Transverse colon (tissue), 4 donors: Measurements from ENCODE around the gene SLC25A24. TPM values are rescaled to one million over a fixed set of nuclear protein-coding genes. Genes with fewer than 3 reads are reported as not detected.

Experiments used
- DNase-seq: peaks from one replicate; pipeline ENCODE4 v3.0.0-alpha.2; 2019
- H3K27ac ChIP-seq, 4 donors: fragments of 200-600 bp; sonication (generic); 2 replicates each; pipeline ENCODE4 v1.5.1; 2016 to 2018; ENCODE audit warnings: inconsistent platforms in 4 of 4
- H3K27me3 ChIP-seq: fragments of 200-600 bp; sonication (generic); 2 replicates; pipeline ENCODE4 v1.5.1; 2017; ENCODE audit warnings: inconsistent platforms
- H3K36me3 ChIP-seq, 4 donors: fragments of 200-600 bp; sonication (generic); 2 replicates each; pipeline ENCODE4 v1.5.1; 2017 to 2019; ENCODE audit warnings: inconsistent platforms in 4 of 4
- H3K4me1 ChIP-seq, 4 donors: fragments of 200-600 bp; sonication (generic); 2 replicates each; pipeline ENCODE4 v1.5.1; 2017 to 2020; ENCODE audit warnings: inconsistent platforms in 4 of 4
- H3K4me3 ChIP-seq, 4 donors: fragments of 200-600 bp; sonication (generic); 1 replicate in 1 of 4; 2 replicates in 3 of 4; pipeline versions ENCODE4 v1.5.1 to v1.6.1; 2017 to 2019; ENCODE audit warnings: inconsistent platforms in 4 of 4
- H3K9me3 ChIP-seq, 2 donors: fragments of 200-600 bp; sonication (generic); 2 replicates each; pipeline ENCODE4 v1.5.1; 2017 to 2019; ENCODE audit warnings: inconsistent platforms in 2 of 2
- EP300 ChIP-seq: sonication (generic); formaldehyde crosslinking; IDR thresholded peaks from one replicate; pipeline ENCODE4 v1.6.1; 2017; ENCODE audit warnings: antibody characterized with exemption, low read depth
- POLR2A ChIP-seq: fragments of 450-650 bp; IDR thresholded peaks from one replicate; pipeline ENCODE4 v1.6.1; 2016; ENCODE audit warnings: antibody characterized with exemption, mild to moderate bottlenecking, moderate library complexity
- POLR2AphosphoS5 ChIP-seq, 3 donors: sonication (generic); formaldehyde crosslinking; IDR thresholded peaks; one replicate each; pipeline ENCODE4 v1.6.1; 2016; ENCODE audit warnings: antibody characterized with exemption in 3 of 3
- WGBS, 2 donors: methylation state at CpG; one replicate each; pipeline ENCODE4 v1.1.5; 2018; ENCODE audit warnings: low coverage in 1 of 2; 5-methylcytosine and 5-hydroxymethylcytosine counted together
- in situ Hi-C, 4 donors: fragments of 200-750 bp; cut with MboI; loops; one replicate each; pipeline versions ENCODE4 v1.15.0 to v1.15.1; 2017; ENCODE audit warnings: low sequenced_read_pairs in 3 of 4, low pct_ligation_motif_present in 1 of 4, low pct_unique_long_range_greater_than_20kb in 1 of 4
- intact Hi-C: fragments of 100-400 bp; cut with DNase I; formaldehyde crosslinking; loops from one replicate; pipeline ENCODE4 v1.15.1; 2023; ENCODE audit warnings: low total_unique reads
- total RNA-seq, 4 donors: library from RNA; depleted of rRNA; stranded (reverse); fragments of >200 nt; gene quantifications; one replicate each; pipeline ENCODE4 v1.1.0, GENCODE V29; 2016
- TF ChIP-seq, protein P1 (sequence below), 5 experiments: fragments of 200-600 bp in 3 of 5; fragments of 450-650 bp in 2 of 5; sonication (generic) in 3 of 5; IDR thresholded peaks; 1 replicate in 2 of 5; 2 replicates in 3 of 5; pipeline ENCODE4 v1.5.1; 2016 to 2017; ENCODE audit warnings: antibody characterized with exemption in 5 of 5, inconsistent platforms in 3 of 5, mild to moderate bottlenecking in 2 of 5, moderate library complexity in 1 of 5

Gene SLC25A24
- total RNA-seq, 4 donors from 2014 or later: 56.5 to 83.0 (median 77.3) TPM

DNA sequence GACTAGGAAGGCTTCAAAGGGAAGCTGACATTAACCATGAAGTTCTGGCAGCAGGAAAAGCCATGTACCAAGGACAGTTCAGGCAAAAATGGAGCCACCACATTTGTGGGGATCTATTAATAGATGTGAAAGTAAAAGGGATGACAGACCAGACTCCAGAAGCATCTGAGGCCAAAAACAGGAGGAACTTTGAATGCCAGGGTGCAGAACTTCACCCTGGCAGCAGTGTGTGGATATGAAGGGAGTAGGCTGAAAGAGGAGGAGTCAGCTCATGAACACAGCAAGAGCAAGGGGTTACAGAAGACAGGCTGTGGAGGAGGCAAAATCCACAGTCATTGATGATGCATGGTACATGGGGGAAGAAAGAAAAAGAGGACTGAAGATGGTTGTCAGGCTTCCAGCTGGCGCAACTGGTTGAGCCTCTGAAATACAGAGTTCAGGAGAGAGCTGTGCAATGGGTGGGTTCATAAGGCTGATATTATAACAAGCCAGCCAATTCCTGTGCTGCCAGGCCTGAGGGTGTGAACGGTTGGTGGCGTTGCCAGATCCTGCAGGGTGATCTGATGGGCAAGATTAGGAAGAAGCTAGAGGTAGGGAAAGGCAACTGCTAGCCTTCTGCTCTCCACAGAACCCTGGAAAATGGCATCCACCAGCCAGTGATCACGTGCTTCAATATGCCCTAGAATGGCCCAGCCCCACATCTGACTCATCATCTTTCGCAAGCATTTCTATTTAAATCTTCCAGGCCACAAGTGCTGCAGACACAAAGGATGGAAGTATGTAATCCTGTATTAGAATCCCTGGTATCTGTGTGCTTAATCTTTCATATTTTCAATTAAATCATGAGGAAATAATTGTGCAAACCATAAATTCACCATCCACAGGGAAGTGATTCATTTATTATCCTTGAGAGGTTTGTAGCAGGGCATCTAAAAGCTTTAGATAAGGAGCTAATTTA is 81.9 kb downstream of the SLC25A24 start:
- 72 to 73% methylated on average over 3 to 5 of the region's 5 CpGs for WGBS, 2 donors
- Histone ChIP-seq H3K4me3 (no peak overlapping the region), H3K4me1 (no peaks in the 10 kb centered on the region), H3K9me3 (no peaks in the 10 kb centered on the region), H3K27ac (no peak overlapping the region), H3K27me3 (peaks cover 5% of the 10 kb centered on the region), H3K36me3 (no peaks in the 10 kb centered on the region)
- DNase-seq: no peak
- TF ChIP-seq, protein P1, sequence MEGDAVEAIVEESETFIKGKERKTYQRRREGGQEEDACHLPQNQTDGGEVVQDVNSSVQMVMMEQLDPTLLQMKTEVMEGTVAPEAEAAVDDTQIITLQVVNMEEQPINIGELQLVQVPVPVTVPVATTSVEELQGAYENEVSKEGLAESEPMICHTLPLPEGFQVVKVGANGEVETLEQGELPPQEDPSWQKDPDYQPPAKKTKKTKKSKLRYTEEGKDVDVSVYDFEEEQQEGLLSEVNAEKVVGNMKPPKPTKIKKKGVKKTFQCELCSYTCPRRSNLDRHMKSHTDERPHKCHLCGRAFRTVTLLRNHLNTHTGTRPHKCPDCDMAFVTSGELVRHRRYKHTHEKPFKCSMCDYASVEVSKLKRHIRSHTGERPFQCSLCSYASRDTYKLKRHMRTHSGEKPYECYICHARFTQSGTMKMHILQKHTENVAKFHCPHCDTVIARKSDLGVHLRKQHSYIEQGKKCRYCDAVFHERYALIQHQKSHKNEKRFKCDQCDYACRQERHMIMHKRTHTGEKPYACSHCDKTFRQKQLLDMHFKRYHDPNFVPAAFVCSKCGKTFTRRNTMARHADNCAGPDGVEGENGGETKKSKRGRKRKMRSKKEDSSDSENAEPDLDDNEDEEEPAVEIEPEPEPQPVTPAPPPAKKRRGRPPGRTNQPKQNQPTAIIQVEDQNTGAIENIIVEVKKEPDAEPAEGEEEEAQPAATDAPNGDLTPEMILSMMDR (IDR thresholded peaks at IDR 0.05): no peak
- no peak for TF ChIP-seq EP300
- TF ChIP-seq POLR2A: no peak
- no peak for TF ChIP-seq POLR2AphosphoS5 (IDR thresholded peaks at IDR 0.05)
- intact Hi-C loops (no loop called here), in situ Hi-C loops (loop anchor here in 1 of 4 donors (5.0 kb wide), 1 partner anchor 326 kb away; no protein-coding TSS in a partner anchor)

- no peak overlapping the region for H3K4me3 ChIP-seq
- H3K9me3 ChIP-seq: no peaks in the 10 kb centered on the region
- WGBS, 2 donors: 96 to 100% methylated on average over 1 of the region's 1 CpG
- in situ Hi-C loops: loop anchor here in 1 of 4 donors (5.0 kb wide), 1 partner anchor 325 kb away; no protein-coding TSS in a partner anchor
- H3K27ac ChIP-seq: no peak overlapping the region
- peaks cover 5% of the 10 kb centered on the region for H3K27me3 ChIP-seq
- no peaks in the 10 kb centered on the region for H3K4me1 ChIP-seq
- DNase-seq: no peak
- intact Hi-C loops: no loop called here
- TF ChIP-seq, protein P1 (IDR thresholded peaks at IDR 0.05): no peak
- TF ChIP-seq POLR2AphosphoS5 (IDR thresholded peaks at IDR 0.05) (no peak), EP300 (no peak), POLR2A (no peak)
- H3K36me3 ChIP-seq: no peaks in the 10 kb centered on the region
These were observed 82.9 kb downstream of the SLC25A24 start for GRCh38 chr1:108117237-108117636.

GRCh38 chr1:108114033-108114599 is 86.0 kb downstream of the SLC25A24 start:
- WGBS, 2 donors: 56 to 73% methylated on average over 4 of the region's 4 CpGs
- H3K4me3 ChIP-seq: no peak overlapping the region
- in situ Hi-C loops: no loop called here
- no peaks in the 10 kb centered on the region for H3K36me3 ChIP-seq
- no peak for DNase-seq
- no peaks in the 10 kb centered on the region for H3K27me3 ChIP-seq
- intact Hi-C loops: no loop called here
- no peak overlapping the region for H3K27ac ChIP-seq
- H3K4me1 ChIP-seq: no peaks in the 10 kb centered on the region
- TF ChIP-seq POLR2AphosphoS5 (IDR thresholded peaks at IDR 0.05): no peak
- TF ChIP-seq, protein P1 (IDR thresholded peaks at IDR 0.05): no peak
- TF ChIP-seq EP300: no peak
- no peak for TF ChIP-seq POLR2A
- H3K9me3 ChIP-seq: no peaks in the 10 kb centered on the region

DNA sequence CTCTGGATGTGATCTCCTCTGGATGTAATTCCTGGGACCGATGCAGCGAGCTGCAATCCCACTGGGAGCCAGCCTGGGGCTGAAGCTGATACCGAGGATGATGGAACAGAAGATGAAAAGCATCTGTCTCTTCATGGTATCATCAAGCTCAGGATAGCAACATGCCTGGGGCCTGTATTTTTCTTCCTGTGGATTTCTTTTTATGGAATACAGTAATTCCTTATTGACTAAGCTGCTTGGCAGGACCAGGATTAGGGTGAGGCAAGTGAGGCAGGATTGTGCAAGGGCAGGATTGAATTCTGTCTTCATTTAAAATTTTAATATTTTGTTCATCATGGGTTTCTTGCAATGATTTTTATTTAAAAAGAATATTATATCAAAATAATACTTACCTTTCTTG is 86.6 kb downstream of the SLC25A24 start:
- H3K27me3 ChIP-seq: no peaks in the 10 kb centered on the region
- H3K27ac ChIP-seq: no peak overlapping the region
- no peak overlapping the region for H3K4me3 ChIP-seq
- no peaks in the 10 kb centered on the region for H3K4me1 ChIP-seq
- DNase-seq: no peak
- no peaks in the 10 kb centered on the region for H3K36me3 ChIP-seq
- no peak for TF ChIP-seq POLR2A
- no peak for TF ChIP-seq POLR2AphosphoS5 (IDR thresholded peaks at IDR 0.05)
- TF ChIP-seq EP300: no peak
- TF ChIP-seq, protein P1 (IDR thresholded peaks at IDR 0.05): no peak
- in situ Hi-C loops (no loop called here), intact Hi-C loops (no loop called here)
- 91% methylated on average over 3 of the region's 3 CpGs; no CpG with 5 or more reads in 1 of the 2 donors for WGBS, 2 donors
- no peaks in the 10 kb centered on the region for H3K9me3 ChIP-seq
